ENCODE measurements around the gene KIF26B. TPM values are rescaled to one million over a fixed set of nuclear protein-coding genes. Genes with fewer than 3 reads are reported as not detected.

The KIF26B gene
- total RNA-seq, 2 donors from 2014 or later: not detected

DNA sequence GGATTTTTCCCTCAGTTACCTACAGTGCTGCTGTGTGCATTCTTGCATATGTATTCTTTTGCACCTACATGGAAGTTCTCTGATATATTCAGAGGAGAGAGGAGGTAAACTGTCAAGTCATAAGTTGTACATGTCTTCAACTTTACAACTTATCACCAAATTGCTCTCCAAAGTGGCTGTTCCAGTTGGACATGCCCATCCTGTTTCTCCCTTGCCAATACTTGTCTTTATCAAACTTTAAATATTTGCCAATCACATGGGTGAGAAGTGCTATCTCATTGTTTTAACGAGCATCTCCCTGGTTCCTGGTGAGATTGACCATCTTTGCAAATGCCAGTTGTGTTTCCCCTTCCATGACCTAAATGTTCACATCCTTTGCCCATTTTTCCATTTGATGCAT lies 88.2 kb downstream of the KIF26B start:
- no peaks in the 10 kb centered on the region for H3K9me3 Mint-ChIP-seq

GRCh38 chr1:245245021-245245667 lies 90.4 kb downstream of the KIF26B start:
- no peaks in the 10 kb centered on the region for H3K36me3 Mint-ChIP-seq (ENCODE audit: low read depth)
- peaks cover 6% of the 10 kb centered on the region for H3K27me3 Mint-ChIP-seq
- no peaks in the 10 kb centered on the region for H3K4me1 Mint-ChIP-seq

More for the DNA sequence above, 88.2 kb downstream of the KIF26B start:
- H3K4me1 Mint-ChIP-seq: no peaks in the 10 kb centered on the region
- H3K4me3 Mint-ChIP-seq: no peak overlapping the region
- peaks cover 9% of the 10 kb centered on the region for H3K27me3 Mint-ChIP-seq
- no peak overlapping the region for H3K27ac Mint-ChIP-seq
- ATAC-seq (replicated peaks): no peak
- H3K36me3 Mint-ChIP-seq (ENCODE audit: low read depth): no peaks in the 10 kb centered on the region

GRCh38 chr1:245246433-245246832 lies 91.6 kb downstream of the KIF26B start:
- no peak overlapping the region for H3K27ac Mint-ChIP-seq
- no peaks in the 10 kb centered on the region for H3K9me3 Mint-ChIP-seq
- no peaks in the 10 kb centered on the region for H3K36me3 Mint-ChIP-seq (ENCODE audit: low read depth)
- H3K4me3 Mint-ChIP-seq: no peak overlapping the region
- no peak for ATAC-seq (replicated peaks)
- H3K4me1 Mint-ChIP-seq: no peaks in the 10 kb centered on the region
- H3K27me3 Mint-ChIP-seq: peaks cover 6% of the 10 kb centered on the region

More at GRCh38 chr1:245245021-245245667, 90.4 kb downstream of the KIF26B start:
- Mint-ChIP-seq H3K9me3 (no peaks in the 10 kb centered on the region), H3K27ac (no peak overlapping the region), H3K4me3 (no peak overlapping the region)
- no peak for ATAC-seq (replicated peaks)

GRCh38 chr1:245247356-245247755 lies 92.6 kb downstream of the KIF26B start:
- no peaks in the 10 kb centered on the region for H3K4me1 Mint-ChIP-seq
- ATAC-seq (replicated peaks): no peak
- H3K27ac Mint-ChIP-seq: no peak overlapping the region
- H3K27me3 Mint-ChIP-seq: peaks cover 6% of the 10 kb centered on the region
- H3K4me3 Mint-ChIP-seq: no peak overlapping the region
- H3K36me3 Mint-ChIP-seq (ENCODE audit: low read depth): no peaks in the 10 kb centered on the region
- H3K9me3 Mint-ChIP-seq: no peaks in the 10 kb centered on the region

GRCh38 chr1:245247801-245248200 lies 93.0 kb downstream of the KIF26B start:
- peaks cover 6% of the 10 kb centered on the region for H3K27me3 Mint-ChIP-seq
- no peak overlapping the region for H3K27ac Mint-ChIP-seq
- no peak for ATAC-seq (replicated peaks)
- H3K4me1 Mint-ChIP-seq: no peaks in the 10 kb centered on the region
- H3K9me3 Mint-ChIP-seq: no peaks in the 10 kb centered on the region
- no peak overlapping the region for H3K4me3 Mint-ChIP-seq
- H3K36me3 Mint-ChIP-seq (ENCODE audit: low read depth): no peaks in the 10 kb centered on the region

- H3K4me3 Mint-ChIP-seq: no peak overlapping the region
- H3K9me3 Mint-ChIP-seq: no peaks in the 10 kb centered on the region
- peaks cover under 1% of the 10 kb centered on the region for H3K27me3 Mint-ChIP-seq
Measured at GRCh38 chr1:245248231-245248731, 93.5 kb downstream of the KIF26B start.

GRCh38 chr1:245255783-245256182 lies 101.0 kb downstream of the KIF26B start:
- Mint-ChIP-seq H3K36me3 (ENCODE audit: low read depth) (no peaks in the 10 kb centered on the region), H3K4me1 (no peaks in the 10 kb centered on the region), H3K27me3 (peaks cover 4% of the 10 kb centered on the region), H3K4me3 (no peak overlapping the region), H3K27ac (no peak overlapping the region), H3K9me3 (no peaks in the 10 kb centered on the region)
- no peak for ATAC-seq (replicated peaks)

More at GRCh38 chr1:245248231-245248731, 93.5 kb downstream of the KIF26B start:
- Mint-ChIP-seq H3K27ac (no peak overlapping the region), H3K4me1 (no peaks in the 10 kb centered on the region), H3K36me3 (ENCODE audit: low read depth) (no peaks in the 10 kb centered on the region)
- ATAC-seq (replicated peaks): no peak

DNA sequence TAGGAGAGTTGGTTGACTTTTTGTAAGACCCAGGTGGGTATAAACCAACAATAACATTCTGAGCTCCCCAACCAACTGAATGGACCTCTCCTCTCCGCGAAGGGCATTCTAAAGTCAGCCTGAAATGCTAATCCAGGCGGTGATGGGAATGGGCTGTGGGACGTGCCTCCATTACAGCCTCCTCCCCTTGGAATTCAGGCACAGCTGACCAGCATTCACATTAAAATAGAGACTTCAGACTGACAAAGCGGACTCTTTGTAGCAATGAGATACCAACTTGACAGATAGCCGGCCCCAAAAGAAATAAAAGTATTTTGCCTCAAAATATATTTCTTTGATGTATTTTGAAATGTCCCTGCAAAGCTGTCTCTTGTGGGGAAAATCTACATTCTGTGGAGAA lies 101.7 kb downstream of the KIF26B start:
- peaks cover 4% of the 10 kb centered on the region for H3K27me3 Mint-ChIP-seq

DNA sequence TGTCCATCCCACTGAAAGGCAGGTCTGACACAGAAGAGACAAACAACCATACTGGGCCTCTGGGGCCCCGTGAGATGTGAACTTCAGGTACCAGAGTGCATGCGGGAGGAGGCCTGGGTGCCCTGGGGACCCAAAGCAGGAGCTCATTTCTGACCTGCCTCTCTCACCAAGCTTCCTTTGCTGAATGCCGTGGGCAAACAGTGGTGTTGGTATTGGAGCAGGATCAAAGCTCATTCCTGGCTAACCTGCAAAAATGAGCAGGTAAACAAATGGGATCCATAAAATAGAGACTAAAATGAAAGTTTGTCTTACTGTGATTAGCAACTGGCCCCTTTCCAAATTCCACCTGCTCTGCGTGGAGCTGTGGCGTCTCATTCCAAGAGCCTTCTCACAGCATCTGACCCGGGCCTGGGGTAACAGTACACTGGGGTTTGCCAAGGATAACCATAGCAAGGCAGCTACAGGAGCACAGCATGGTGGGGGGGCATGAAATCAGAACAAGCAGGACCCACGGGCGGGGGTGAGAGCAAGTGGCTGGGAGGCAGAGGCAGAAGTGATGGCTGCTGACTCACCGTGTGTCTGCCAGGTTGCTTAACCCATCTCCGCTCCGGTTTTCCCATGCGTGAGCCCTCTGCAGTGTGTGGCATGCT lies 103.6 kb downstream of the KIF26B start:
- no peak for ATAC-seq (replicated peaks)
- no peaks in the 10 kb centered on the region for H3K36me3 Mint-ChIP-seq (ENCODE audit: low read depth)
- H3K27ac Mint-ChIP-seq: no peak overlapping the region
- H3K4me3 Mint-ChIP-seq: no peak overlapping the region
- no peaks in the 10 kb centered on the region for H3K9me3 Mint-ChIP-seq
- H3K27me3 Mint-ChIP-seq: peaks cover 4% of the 10 kb centered on the region
- H3K4me1 Mint-ChIP-seq: no peaks in the 10 kb centered on the region

More for the DNA sequence above, 101.7 kb downstream of the KIF26B start:
- no peak overlapping the region for H3K27ac Mint-ChIP-seq
- H3K36me3 Mint-ChIP-seq (ENCODE audit: low read depth): no peaks in the 10 kb centered on the region
- no peak overlapping the region for H3K4me3 Mint-ChIP-seq
- no peaks in the 10 kb centered on the region for H3K4me1 Mint-ChIP-seq
- ATAC-seq (replicated peaks): no peak
- no peaks in the 10 kb centered on the region for H3K9me3 Mint-ChIP-seq

DNA sequence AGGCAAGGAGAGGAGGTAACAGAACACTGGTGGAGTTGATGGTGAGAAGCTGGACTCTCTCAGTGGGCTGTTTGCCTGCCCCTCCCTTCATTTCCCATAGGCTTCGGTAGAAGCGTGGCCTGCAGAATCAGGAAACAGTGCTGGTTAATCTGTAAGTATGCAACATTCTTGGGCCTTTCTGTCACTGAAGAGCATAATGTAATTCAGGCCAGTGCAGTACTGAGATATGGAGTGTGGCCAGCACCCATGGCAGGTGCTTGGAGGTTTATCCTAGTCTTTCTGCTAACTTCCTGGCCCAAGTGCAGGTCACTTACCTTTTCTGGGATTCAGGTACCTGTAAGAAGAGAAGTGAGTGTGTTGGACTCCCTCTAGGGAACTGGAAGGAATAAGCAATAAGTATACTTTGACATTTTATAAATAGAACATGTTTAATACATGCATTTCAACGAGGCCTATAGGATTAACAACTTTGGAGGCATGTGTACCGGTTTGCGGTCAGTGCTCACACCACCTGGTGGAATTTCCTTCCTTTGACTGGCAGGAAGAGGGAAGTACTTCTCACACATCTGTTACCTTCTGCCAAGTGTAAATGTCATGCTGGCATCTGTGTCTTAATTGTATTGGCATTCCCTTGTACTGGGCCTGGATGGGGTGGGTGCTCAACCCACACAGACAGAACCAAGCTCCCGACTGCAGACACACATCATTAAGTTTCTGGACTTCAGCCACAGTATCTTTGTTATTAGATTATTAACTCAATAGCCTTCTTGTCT lies 105.5 kb downstream of the KIF26B start:
- H3K4me3 Mint-ChIP-seq: no peak overlapping the region
- H3K36me3 Mint-ChIP-seq (ENCODE audit: low read depth): no peaks in the 10 kb centered on the region
- peaks cover 10% of the 10 kb centered on the region for H3K27me3 Mint-ChIP-seq
- no peaks in the 10 kb centered on the region for H3K9me3 Mint-ChIP-seq
- H3K27ac Mint-ChIP-seq: no peak overlapping the region
- ATAC-seq (replicated peaks): no peak
- H3K4me1 Mint-ChIP-seq: no peaks in the 10 kb centered on the region

GRCh38 chr1:245260883-245261282 lies 106.1 kb downstream of the KIF26B start:
- H3K4me3 Mint-ChIP-seq: no peak overlapping the region
- no peaks in the 10 kb centered on the region for H3K9me3 Mint-ChIP-seq
- H3K36me3 Mint-ChIP-seq (ENCODE audit: low read depth): no peaks in the 10 kb centered on the region
- H3K27me3 Mint-ChIP-seq: peaks cover 11% of the 10 kb centered on the region
- no peak for ATAC-seq (replicated peaks)
- H3K27ac Mint-ChIP-seq: no peak overlapping the region
- no peaks in the 10 kb centered on the region for H3K4me1 Mint-ChIP-seq

- peaks cover 11% of the 10 kb centered on the region for H3K27me3 Mint-ChIP-seq
- H3K4me1 Mint-ChIP-seq: no peaks in the 10 kb centered on the region
- ATAC-seq (replicated peaks): no peak
- H3K36me3 Mint-ChIP-seq (ENCODE audit: low read depth): no peaks in the 10 kb centered on the region
- H3K27ac Mint-ChIP-seq: no peak overlapping the region
- no peak overlapping the region for H3K4me3 Mint-ChIP-seq
- no peaks in the 10 kb centered on the region for H3K9me3 Mint-ChIP-seq
Measured at GRCh38 chr1:245261786-245262185, 107.0 kb downstream of the KIF26B start.

- Mint-ChIP-seq H3K4me3 (no peak overlapping the region), H3K9me3 (no peaks in the 10 kb centered on the region), H3K36me3 (ENCODE audit: low read depth) (no peaks in the 10 kb centered on the region), H3K4me1 (no peaks in the 10 kb centered on the region), H3K27ac (no peak overlapping the region), H3K27me3 (peaks cover 6% of the 10 kb centered on the region)
- no peak for ATAC-seq (replicated peaks)
Measured at GRCh38 chr1:245263529-245264095, 108.8 kb downstream of the KIF26B start.

DNA sequence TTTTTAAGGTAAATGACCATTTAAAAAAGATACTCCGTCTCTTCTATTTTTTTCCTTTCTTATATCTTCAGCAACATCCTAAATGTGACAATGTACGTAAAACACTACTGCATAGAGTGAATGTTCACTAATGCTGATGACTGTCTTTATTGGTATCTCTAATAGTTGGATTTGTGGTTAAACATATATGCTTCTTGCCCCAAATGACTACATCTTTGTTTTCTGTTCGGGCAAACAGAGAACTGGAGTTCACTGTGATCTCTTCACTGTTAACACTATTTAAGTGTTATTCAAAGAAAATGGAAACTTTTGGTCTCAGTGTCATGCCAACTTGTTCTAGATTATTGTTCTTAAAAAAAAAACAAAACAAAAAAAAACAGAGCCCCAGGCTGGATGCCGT lies 109.4 kb downstream of the KIF26B start:
- Mint-ChIP-seq H3K9me3 (no peaks in the 10 kb centered on the region), H3K4me1 (no peaks in the 10 kb centered on the region), H3K36me3 (ENCODE audit: low read depth) (no peaks in the 10 kb centered on the region), H3K27me3 (peaks cover 6% of the 10 kb centered on the region), H3K4me3 (no peak overlapping the region), H3K27ac (no peak overlapping the region)
- ATAC-seq (replicated peaks): no peak

Measured in activated T-helper 17 cell treated with anti-CD3 and anti-CD28 coated beads, Interleukin-2, amount 50 U/mL, for 72 hours (primary cell).